ENCODE measurements around the gene PGBD1.

The PGBD1 gene

DNA sequence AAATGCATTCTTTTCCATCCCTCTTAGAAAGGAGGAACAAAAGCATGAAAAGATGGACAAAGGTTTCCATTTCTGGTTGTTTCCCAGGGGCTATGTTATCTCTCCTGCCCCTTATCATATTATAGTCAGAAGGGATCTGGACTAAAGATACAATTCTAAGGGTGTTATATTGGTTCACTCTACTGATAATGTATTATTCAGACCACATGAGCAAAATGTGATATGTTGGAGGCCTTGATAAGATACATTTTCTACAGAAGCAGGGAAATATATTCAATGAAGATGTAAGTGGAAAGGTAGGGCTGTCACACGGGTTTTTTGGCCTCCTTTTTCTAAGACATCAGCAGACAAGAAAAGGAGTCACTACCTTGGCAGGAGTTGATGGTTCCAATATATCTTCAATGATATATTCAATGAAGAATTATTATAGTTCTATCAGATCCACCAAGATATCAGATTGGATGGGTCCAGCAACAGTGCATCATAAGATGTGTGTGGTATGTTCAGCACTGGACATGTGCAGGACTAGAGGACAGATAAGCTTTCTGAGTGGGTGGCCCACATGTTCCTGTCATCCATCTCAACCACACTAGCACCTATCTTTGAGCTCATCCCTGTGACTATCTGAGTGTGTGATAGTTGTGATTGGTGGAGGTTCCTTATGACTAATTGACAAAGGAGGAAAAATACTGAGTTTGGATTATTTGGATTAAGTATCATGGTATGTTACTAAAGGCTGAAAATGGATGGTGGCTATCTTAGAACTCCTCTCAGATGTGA lies 62.7 kb downstream of the PGBD1 start:
- Histone ChIP-seq H3K9me3 (ENCODE audit: control insufficient read depth, insufficient read depth, low read length) (peaks cover 20% of the 10 kb centered on the region), H3K4me1 (ENCODE audit: control insufficient read depth, low read length) (no peaks in the 10 kb centered on the region), H3K79me2 (ENCODE audit: control insufficient read depth, low read length) (no peaks in the 10 kb centered on the region), H3K4me3 (ENCODE audit: low read length) (no peak overlapping the region), H3K27ac (ENCODE audit: low read depth, low read length) (no peak overlapping the region), H3F3A (ENCODE audit: control insufficient read depth, insufficient read depth) (no peaks in the 10 kb centered on the region), H3K9me2 (replicated peaks; ENCODE audit: control insufficient read depth, low read length) (no peaks in the 10 kb centered on the region), H3K36me3 (ENCODE audit: control insufficient read depth, low read length) (0 out of 2 replicates have a peak, but pooled peaks cover 5% of the 10 kb centered on the region), H3K27me3 (ENCODE audit: control insufficient read depth, low read length) (no peaks in the 10 kb centered on the region), H4K20me1 (ENCODE audit: control insufficient read depth, insufficient read depth, low read depth, low read length) (no peaks in the 10 kb centered on the region), H3K4me2 (ENCODE audit: low read length) (no peak overlapping the region)
- TF ChIP-seq, protein P1, sequence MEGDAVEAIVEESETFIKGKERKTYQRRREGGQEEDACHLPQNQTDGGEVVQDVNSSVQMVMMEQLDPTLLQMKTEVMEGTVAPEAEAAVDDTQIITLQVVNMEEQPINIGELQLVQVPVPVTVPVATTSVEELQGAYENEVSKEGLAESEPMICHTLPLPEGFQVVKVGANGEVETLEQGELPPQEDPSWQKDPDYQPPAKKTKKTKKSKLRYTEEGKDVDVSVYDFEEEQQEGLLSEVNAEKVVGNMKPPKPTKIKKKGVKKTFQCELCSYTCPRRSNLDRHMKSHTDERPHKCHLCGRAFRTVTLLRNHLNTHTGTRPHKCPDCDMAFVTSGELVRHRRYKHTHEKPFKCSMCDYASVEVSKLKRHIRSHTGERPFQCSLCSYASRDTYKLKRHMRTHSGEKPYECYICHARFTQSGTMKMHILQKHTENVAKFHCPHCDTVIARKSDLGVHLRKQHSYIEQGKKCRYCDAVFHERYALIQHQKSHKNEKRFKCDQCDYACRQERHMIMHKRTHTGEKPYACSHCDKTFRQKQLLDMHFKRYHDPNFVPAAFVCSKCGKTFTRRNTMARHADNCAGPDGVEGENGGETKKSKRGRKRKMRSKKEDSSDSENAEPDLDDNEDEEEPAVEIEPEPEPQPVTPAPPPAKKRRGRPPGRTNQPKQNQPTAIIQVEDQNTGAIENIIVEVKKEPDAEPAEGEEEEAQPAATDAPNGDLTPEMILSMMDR (IDR thresholded peaks at IDR 0.05; ENCODE audit: low read depth, low read length, poor library complexity, severe bottlenecking): no peak
- TF ChIP-seq EZH2phosphoT487 (IDR thresholded peaks at IDR 0.05; ENCODE audit: borderline replicate concordance, low read length): no peak

DNA sequence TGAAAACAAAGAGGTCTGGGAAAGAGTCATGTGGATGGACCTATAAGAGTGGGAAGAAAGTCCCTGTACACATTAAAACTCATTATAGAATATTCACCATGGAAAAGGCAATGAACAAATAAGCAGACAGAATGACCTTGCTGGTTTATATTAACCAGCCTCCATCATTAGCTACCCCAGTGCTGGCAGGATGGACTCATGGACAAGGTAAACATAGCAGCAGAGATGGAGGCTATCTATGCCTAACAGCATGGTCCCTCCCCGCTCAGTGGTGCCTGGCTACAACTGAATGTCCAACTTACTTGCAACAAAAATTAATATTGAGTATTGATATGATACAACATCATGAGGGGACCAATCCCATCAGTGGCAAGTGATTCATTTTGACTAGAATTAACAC lies 63.8 kb downstream of the PGBD1 start:
- Histone ChIP-seq H3K27me3 (ENCODE audit: control insufficient read depth, low read length) (no peaks in the 10 kb centered on the region), H4K20me1 (ENCODE audit: control insufficient read depth, insufficient read depth, low read depth, low read length) (no peaks in the 10 kb centered on the region), H3K9me2 (replicated peaks; ENCODE audit: control insufficient read depth, low read length) (no peaks in the 10 kb centered on the region), H3K4me1 (ENCODE audit: control insufficient read depth, low read length) (peaks cover 3% of the 10 kb centered on the region; the same call in 1 of the 2 replicates), H3K27ac (ENCODE audit: low read depth, low read length) (no peak overlapping the region), H3K4me3 (ENCODE audit: low read length) (no peak overlapping the region), H3K9me3 (ENCODE audit: control insufficient read depth, insufficient read depth, low read length) (peaks cover 14% of the 10 kb centered on the region), H3F3A (ENCODE audit: control insufficient read depth, insufficient read depth) (no peaks in the 10 kb centered on the region), H3K36me3 (ENCODE audit: control insufficient read depth, low read length) (0 out of 2 replicates have a peak, but pooled peaks cover under 1% of the 10 kb centered on the region), H3K4me2 (ENCODE audit: low read length) (no peak overlapping the region), H3K79me2 (ENCODE audit: control insufficient read depth, low read length) (peaks cover 4% of the 10 kb centered on the region)
- TF ChIP-seq, protein P1 (IDR thresholded peaks at IDR 0.05; ENCODE audit: low read depth, low read length, poor library complexity, severe bottlenecking): no peak
- no peak for TF ChIP-seq EZH2phosphoT487 (IDR thresholded peaks at IDR 0.05; ENCODE audit: borderline replicate concordance, low read length)

DNA sequence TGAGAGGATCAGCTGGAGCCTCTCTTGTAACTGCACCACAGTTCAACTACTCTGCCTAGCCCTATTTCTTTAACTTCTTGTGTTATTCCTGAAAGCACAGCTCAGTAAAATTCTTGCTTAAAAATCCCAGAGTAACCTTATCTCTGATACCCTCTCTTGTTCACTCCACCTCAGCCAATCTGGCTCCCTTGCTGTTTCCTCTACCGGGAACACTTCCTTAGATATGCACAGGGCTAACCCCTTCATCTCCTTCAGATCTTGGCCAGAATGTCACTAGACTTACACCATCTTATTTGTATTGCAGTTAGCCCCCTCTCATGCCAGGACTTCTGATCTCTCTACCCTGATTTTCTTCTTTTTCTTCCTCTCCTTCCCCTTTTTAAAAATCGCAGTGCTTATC lies 65.7 kb downstream of the PGBD1 start:
- H3K27me3 ChIP-seq (ENCODE audit: control insufficient read depth, low read length): no peaks in the 10 kb centered on the region
- no peaks in the 10 kb centered on the region for H4K20me1 ChIP-seq (ENCODE audit: control insufficient read depth, insufficient read depth, low read depth, low read length)
- H3K9me2 ChIP-seq (replicated peaks; ENCODE audit: control insufficient read depth, low read length): no peaks in the 10 kb centered on the region
- H3K36me3 ChIP-seq (ENCODE audit: control insufficient read depth, low read length): no peaks in the 10 kb centered on the region
- H3K27ac ChIP-seq (ENCODE audit: low read depth, low read length): no peak overlapping the region
- TF ChIP-seq, protein P1 (IDR thresholded peaks at IDR 0.05; ENCODE audit: low read depth, low read length, poor library complexity, severe bottlenecking): no peak
- no peak for TF ChIP-seq EZH2phosphoT487 (IDR thresholded peaks at IDR 0.05; ENCODE audit: borderline replicate concordance, low read length)
- peaks cover 16% of the 10 kb centered on the region for H3K4me1 ChIP-seq (ENCODE audit: control insufficient read depth, low read length)
- H3F3A ChIP-seq (ENCODE audit: control insufficient read depth, insufficient read depth): no peaks in the 10 kb centered on the region
- H3K4me3 ChIP-seq (ENCODE audit: low read length): no peak overlapping the region
- no peak overlapping the region for H3K4me2 ChIP-seq (ENCODE audit: low read length)
- peaks cover 23% of the 10 kb centered on the region for H3K79me2 ChIP-seq (ENCODE audit: control insufficient read depth, low read length)
- H3K9me3 ChIP-seq (ENCODE audit: control insufficient read depth, insufficient read depth, low read length): no peaks in the 10 kb centered on the region

All from DOHH2 (cell line).